22Rv1 (cell line): ENCODE results near the gene COX7B2.

Experiments
- H3K27ac ChIP-seq: fragments of 450-650 bp; 2 replicates; pipeline ENCODE4 v1.5.1; 2017
- CTCF ChIP-seq: fragments of 450-650 bp; IDR thresholded peaks from 2 replicates; pipeline ENCODE4 v1.5.1; 2017; ENCODE audit warnings: mild to moderate bottlenecking
- ZFX ChIP-seq: fragments of 450-650 bp; IDR thresholded peaks from 2 replicates; pipeline ENCODE4 v1.6.1; 2017; ENCODE audit warnings: antibody characterized with exemption, borderline replicate concordance

COX7B2 gene

GRCh38 chr4:46933686-46934085 is 24.6 kb upstream of the COX7B2 start:
- TF ChIP-seq CTCF: no peak
- TF ChIP-seq ZFX: no peak
- H3K27ac ChIP-seq: no peak overlapping the region

- TF ChIP-seq ZFX (no peak), CTCF (peak; percentile 79)
- H3K27ac ChIP-seq: no peak overlapping the region
Observed at GRCh38 chr4:46931981-46932380, 22.9 kb upstream of the COX7B2 start.

GRCh38 chr4:46930891-46931290 is 21.8 kb upstream of the COX7B2 start:
- H3K27ac ChIP-seq: no peak overlapping the region
- TF ChIP-seq ZFX (no peak), CTCF (no peak)

DNA sequence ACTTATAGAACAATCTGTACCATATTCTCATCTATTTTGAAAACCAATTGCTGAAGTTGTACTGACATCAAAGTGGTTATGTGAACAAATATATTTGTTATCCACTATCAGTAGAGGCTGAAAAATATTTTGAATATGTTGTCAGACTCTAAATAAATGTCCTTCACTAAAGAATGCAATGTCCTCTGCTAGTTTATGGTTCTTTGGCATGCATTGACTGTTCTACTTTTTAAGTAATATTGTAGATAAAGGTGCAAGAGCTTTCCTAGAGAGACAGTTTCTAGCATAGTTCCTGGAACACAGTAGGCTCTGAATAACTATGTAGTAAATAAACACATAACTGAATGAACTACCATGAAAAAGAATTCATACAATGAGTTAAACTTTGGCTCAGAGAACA is 18.2 kb upstream of the COX7B2 start:
- H3K27ac ChIP-seq: no peak overlapping the region
- TF ChIP-seq ZFX (no peak), CTCF (no peak)

DNA sequence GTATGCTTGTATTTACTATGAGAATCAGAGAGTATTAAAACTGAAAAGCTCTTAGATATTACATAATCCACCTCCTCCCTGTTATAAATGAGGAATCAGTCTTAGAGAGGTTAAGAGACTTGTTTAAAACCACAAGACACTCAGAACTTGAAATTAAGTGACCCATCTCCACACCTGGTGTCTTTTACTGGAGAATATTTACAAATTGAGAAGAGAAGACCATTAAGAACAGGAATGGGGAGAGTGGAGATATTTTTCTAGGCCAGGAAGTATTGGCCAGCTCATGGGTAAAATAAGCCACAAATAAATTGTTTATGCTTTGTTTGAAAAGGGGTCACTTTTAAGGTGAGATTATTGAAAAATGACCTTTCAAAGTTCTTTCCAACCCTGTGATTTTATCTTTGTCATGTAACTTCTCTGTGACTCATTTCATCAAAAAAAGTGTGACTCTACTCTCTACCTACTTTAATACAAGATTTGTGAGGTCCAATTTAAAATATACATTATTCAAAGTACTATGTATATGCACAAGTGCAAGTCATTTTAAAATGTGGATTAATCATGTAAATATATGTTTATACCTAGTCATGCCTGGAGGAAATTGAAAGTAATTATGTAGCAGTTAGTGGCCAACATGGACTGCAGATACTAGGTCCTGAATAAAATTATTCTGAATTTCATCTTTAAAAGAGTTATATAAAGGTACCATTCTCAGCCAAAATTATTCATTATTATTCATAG is 15.9 kb upstream of the COX7B2 start:
- H3K27ac ChIP-seq: no peak overlapping the region
- TF ChIP-seq ZFX (no peak), CTCF (no peak)

GRCh38 chr4:46922205-46922604 is 13.2 kb upstream of the COX7B2 start:
- TF ChIP-seq ZFX (no peak), CTCF (no peak)
- H3K27ac ChIP-seq: no peak overlapping the region

DNA sequence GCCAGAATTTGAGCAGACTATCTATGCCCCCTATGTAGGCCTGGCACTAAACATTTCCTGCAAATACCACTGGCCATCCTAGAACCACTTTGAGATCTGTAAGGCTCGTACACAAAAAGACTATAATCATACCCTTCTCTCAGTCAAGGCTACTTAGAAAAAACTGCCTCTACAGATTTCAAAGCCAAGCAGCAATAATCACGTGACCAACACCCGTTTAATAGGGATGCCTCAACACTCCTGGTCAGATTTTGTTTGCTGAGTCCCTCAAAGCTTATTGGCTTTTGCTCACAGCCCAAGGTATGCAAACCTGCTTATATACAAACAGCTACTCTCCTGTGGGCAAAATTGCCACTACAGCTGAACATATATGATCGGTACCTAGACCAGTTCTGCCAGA is 897 bp downstream of the COX7B2 start:
- TF ChIP-seq CTCF: no peak
- no peak for TF ChIP-seq ZFX
- H3K27ac ChIP-seq: no peak overlapping the region
